Effector memory CD4-positive, alpha-beta T cell (primary cell): ENCODE measurements around the gene PTPRN2.

ENCODE experiments used
- DNase-seq, 3 donors: peaks; one replicate each; pipeline ENCODE4 v3.0.0-alpha.2; 2020
- H3K27ac ChIP-seq: 2 replicates; pipeline ENCODE4 v1.7.0; 2013; ENCODE audit warnings: mild to moderate bottlenecking, low read length, moderate library complexity; ENCODE audit not compliant: insufficient read depth, poor library complexity, severe bottlenecking
- H3K27me3 ChIP-seq: replicated peaks from 2 replicates; pipeline ENCODE4 v1.7.0; 2013; ENCODE audit warnings: mild to moderate bottlenecking, low read length; ENCODE audit not compliant: insufficient read depth, control insufficient read depth, poor library complexity, severe bottlenecking
- H3K36me3 ChIP-seq: 2 replicates; pipeline ENCODE4 v1.7.0; 2013; ENCODE audit warnings: mild to moderate bottlenecking, low read length, moderate library complexity; ENCODE audit not compliant: control insufficient read depth, insufficient read depth
- H3K4me1 ChIP-seq: 2 replicates; pipeline ENCODE4 v1.7.0; 2013; ENCODE audit warnings: low read length, mild to moderate bottlenecking; ENCODE audit not compliant: control insufficient read depth, insufficient read depth, poor library complexity, severe bottlenecking
- H3K4me3 ChIP-seq: 2 replicates; pipeline ENCODE4 v1.7.0; 2013; ENCODE audit warnings: low read length, low read depth, mild to moderate bottlenecking; ENCODE audit not compliant: insufficient read depth, poor library complexity, severe bottlenecking
- H3K9me3 ChIP-seq: 2 replicates; pipeline ENCODE4 v1.7.0; 2013; ENCODE audit warnings: mild to moderate bottlenecking, low read length, moderate library complexity; ENCODE audit not compliant: control insufficient read depth

The PTPRN2 gene

DNA sequence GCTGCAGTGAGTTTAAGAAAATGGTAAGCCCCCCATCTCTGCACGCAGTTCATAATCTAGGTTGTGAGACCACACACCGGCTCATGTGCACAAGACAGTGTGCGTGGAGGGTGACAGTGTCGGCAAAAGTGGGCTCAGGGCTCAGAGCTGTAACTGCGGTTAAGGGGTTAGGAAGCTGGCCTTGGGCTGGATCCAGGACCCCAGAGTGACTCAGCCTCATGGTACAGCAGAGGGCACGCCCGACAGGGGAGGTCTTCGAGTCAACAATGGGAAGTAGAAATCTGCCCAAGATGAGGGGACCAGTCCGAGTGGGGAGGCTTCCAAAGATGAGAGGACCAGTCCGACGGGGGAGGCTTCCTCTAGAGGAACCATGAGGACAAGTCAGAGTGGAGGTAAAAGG, 813.1 kb downstream of the PTPRN2 start:
- H3K4me1 ChIP-seq: no peaks in the 10 kb centered on the region
- H3K9me3 ChIP-seq: no peaks in the 10 kb centered on the region
- no peaks in the 10 kb centered on the region for H3K36me3 ChIP-seq
- H3K27me3 ChIP-seq: no peaks in the 10 kb centered on the region
- DNase-seq: no peak
- no peak overlapping the region for H3K27ac ChIP-seq
- H3K4me3 ChIP-seq: no peak overlapping the region

DNA sequence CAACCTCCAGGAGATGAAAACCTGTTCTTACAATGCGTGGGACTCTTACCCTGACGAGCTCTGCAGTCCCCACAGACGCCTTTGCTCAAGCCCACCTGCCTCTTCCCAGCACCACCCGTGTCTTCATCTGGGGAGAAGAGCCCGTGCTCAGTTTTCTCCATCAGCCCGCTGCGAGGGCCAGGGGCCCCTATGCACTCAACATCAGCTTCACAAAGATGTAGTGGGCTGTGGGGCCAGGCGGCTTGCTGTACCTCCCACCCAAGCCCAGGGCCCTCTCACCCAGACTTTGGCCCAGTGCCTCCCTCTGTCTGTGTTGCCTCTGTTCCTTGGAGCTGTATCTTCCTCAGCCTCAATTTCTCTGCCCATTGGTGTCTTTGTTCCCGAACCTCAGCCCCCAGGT, 814.3 kb downstream of the PTPRN2 start:
- Histone ChIP-seq H3K36me3 (no peaks in the 10 kb centered on the region), H3K9me3 (no peaks in the 10 kb centered on the region)
- no peak for DNase-seq

DNA sequence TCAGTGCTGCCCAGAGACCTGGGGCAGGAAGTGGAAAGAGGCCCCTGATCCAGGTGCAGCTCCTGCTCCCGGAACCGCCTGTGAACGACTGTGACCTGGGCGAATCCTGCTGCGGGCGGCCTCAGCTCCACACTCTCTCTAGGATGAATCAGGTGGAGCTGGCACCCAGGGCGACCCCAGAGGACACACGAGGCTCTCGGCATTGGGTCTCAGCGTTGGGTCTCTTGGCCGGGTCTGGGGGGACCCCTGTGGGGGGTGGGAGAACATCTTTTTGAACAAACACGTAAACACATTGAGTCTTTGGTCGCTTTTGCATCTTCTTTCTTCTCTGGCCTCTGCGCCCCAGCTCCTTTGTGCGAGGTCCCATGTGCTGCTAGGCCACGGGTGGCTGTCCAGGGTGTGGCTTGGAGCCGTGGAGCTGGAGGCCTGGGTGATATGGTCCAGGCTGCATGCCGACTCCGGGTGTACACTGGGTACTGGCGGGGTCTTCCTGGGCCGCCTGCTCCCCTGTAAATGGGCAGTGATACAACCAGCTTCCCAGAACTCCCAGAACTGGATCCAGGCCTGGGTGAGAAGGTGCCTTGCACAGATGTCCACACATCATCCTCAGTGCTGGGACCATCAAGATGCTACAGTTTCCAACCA, 815.0 kb downstream of the PTPRN2 start:
- Histone ChIP-seq H3K4me1 (no peaks in the 10 kb centered on the region), H3K27me3 (no peaks in the 10 kb centered on the region), H3K27ac (no peak overlapping the region), H3K36me3 (no peaks in the 10 kb centered on the region), H3K4me3 (no peak overlapping the region), H3K9me3 (no peaks in the 10 kb centered on the region)
- DNase-seq: no peak

More for the DNA sequence above, 814.3 kb downstream of the PTPRN2 start:
- no peak overlapping the region for H3K4me3 ChIP-seq
- no peak overlapping the region for H3K27ac ChIP-seq
- H3K4me1 ChIP-seq: no peaks in the 10 kb centered on the region
- H3K27me3 ChIP-seq: no peaks in the 10 kb centered on the region

DNA sequence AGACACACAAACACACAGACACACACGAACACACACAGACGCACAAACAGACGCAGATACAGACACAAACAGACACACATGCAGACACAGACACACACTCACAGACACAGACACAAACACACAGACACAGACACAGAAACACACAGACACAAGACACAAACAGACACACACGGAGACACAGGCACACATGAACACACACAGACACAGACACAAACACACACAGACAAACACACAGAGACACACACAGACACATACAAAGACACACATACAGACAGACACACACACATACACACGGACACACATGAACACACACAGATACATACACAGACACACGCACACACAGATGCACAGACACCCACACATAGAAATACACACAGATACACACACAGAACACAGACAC, 815.9 kb downstream of the PTPRN2 start:
- Histone ChIP-seq H3K4me1 (no peaks in the 10 kb centered on the region), H3K36me3 (no peaks in the 10 kb centered on the region), H3K27ac (no peak overlapping the region), H3K4me3 (no peak overlapping the region), H3K27me3 (no peaks in the 10 kb centered on the region), H3K9me3 (no peaks in the 10 kb centered on the region)
- no peak for DNase-seq

DNA sequence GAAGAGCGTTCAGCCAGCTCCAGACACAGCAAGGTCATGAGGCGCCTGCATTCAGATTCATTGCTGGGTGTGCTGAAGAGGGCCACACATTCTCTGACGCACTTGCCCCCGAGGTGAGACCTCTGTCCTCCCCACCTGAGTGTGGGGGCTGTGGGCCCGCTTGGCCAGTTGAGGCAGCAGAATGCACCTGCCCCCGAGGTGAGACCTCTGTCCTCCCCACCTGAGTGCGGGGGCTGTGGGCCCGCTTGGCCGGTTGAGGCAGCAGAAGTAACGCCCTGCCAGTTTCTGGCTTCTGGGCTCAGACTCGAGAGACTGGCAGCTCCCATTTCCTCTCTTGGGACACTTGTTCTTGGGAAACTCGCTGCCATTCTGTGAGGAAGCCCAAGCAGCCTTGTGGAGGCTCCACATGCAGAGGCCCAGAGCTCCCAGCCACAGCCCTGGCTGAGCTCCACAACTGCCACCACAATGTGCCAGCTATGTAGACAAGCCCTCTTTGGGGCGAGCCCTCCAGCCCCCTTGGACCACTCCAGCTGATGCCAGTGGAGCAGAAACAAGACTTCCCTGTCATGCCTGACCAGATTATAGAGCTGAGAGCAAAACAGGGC, 816.8 kb downstream of the PTPRN2 start:
- H3K4me1 ChIP-seq: no peaks in the 10 kb centered on the region
- H3K27me3 ChIP-seq: no peaks in the 10 kb centered on the region
- H3K36me3 ChIP-seq: no peaks in the 10 kb centered on the region
- H3K27ac ChIP-seq: no peak overlapping the region
- no peaks in the 10 kb centered on the region for H3K9me3 ChIP-seq
- H3K4me3 ChIP-seq: no peak overlapping the region
- DNase-seq: no peak

DNA sequence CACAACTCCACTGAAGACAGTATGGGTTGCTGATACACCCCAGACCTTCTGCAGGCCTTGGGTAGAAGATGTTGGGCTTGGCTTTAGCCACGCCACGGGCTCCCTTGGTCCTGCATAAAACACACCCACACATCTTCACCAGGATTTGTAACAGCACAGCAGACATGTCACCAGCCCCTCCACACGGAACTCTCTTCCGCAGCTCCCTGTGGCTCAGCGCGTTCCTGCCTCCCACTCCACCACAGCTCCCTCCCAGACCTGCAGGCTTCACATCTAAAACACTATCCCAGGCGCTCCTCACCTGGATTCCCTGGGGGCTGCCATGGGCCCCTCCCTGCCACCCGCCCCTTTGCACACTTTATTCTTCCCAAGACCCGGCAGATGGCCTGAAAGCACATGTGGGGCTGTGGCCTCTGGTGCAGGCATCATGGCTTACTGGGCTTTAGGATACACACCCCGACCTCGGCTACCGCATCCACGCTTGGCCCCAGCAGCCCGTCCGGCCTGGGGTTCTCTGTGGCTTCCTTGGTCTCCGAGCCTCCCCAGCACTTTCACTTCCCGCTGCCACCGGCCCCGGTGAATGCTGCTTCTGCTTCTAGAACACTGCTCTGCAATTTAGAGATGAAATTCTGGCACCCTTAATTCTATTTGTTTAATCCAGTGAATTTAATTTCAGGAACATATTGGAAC, 818.0 kb downstream of the PTPRN2 start:
- no peak overlapping the region for H3K27ac ChIP-seq
- H3K4me3 ChIP-seq: no peak overlapping the region
- H3K36me3 ChIP-seq: no peaks in the 10 kb centered on the region
- H3K27me3 ChIP-seq: no peaks in the 10 kb centered on the region
- no peaks in the 10 kb centered on the region for H3K9me3 ChIP-seq
- H3K4me1 ChIP-seq: no peaks in the 10 kb centered on the region
- no peak for DNase-seq

DNA sequence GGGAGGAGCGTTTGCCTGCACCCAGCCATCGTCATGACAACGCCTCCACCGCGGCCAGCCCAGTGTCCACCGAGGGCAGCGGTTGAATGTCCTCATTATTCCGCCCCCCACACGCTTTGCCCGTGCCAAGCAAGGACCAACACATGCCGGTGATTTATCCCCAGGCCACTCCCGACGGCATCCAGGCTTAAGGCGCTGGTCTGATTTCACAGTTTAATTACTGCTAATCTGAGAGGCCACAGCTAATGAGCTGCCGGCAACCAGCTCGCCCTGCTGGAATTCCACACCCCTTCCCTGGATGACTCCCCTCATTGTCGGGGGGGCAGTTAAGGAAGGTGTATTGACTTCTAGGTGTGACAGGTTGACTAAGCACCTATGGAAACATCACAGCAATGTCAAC, 818.5 kb downstream of the PTPRN2 start:
- no peak for DNase-seq
- no peaks in the 10 kb centered on the region for H3K36me3 ChIP-seq

DNA sequence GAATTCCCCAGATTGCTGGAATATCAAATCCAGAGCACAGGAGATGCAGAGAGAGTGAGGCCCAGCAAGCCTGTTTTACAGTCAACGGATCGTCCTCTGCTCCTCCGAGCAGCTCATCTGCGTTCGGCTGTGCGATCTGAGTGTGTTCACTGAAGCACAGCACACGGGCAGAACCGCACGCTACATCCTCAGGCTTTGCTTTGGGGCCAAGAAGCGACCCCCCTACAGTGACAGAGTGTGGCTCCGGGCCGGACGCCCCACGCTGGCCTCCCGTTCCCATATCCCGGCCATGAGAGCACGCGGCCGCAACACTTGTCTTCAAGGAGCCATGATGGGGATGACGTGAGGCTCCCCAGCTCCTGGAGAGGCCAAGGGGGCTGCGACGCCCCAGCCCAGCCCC, 819.4 kb downstream of the PTPRN2 start:
- DNase-seq: no peak
- H3K27ac ChIP-seq: no peak overlapping the region

More for the DNA sequence above, 818.5 kb downstream of the PTPRN2 start:
- no peaks in the 10 kb centered on the region for H3K9me3 ChIP-seq
- no peaks in the 10 kb centered on the region for H3K27me3 ChIP-seq
- no peaks in the 10 kb centered on the region for H3K4me1 ChIP-seq
- H3K4me3 ChIP-seq: no peak overlapping the region
- no peak overlapping the region for H3K27ac ChIP-seq

DNA sequence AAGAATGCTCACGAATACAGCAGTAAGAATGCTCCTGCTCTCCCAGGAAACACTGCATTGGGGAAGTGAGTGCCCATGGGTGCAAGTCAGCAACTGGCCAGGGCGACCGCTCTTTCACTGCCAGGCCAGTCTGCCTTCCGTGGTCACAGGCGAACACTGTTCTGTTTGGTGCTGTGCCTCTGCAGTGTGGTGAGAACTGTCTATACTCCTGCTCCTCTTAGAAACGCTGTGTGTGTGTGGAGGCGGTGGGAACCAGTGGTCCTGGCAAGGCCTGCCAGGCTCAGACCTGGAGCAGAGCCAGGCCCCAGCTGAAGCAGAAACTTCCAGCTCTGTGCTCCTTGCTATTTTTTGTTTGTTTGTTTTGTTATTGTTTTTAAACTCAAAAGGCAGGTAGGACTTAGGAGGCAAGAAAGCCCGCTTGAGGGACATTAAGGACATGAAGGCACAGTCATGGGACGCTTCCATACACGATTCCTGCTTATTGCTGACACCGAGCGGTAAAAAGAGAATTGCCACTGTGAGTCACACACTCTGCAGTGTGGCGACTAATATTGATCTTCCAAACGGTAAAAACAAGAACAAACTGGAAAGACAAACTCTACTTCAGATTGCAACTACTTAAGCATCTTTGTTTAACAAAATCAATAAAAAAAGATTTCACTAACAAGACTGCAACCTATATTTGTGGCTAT, 820.0 kb downstream of the PTPRN2 start:
- Histone ChIP-seq H3K4me1 (no peaks in the 10 kb centered on the region), H3K27ac (no peak overlapping the region), H3K4me3 (no peak overlapping the region), H3K27me3 (no peaks in the 10 kb centered on the region), H3K9me3 (no peaks in the 10 kb centered on the region), H3K36me3 (no peaks in the 10 kb centered on the region)
- DNase-seq: no peak

More for the DNA sequence above, 819.4 kb downstream of the PTPRN2 start:
- no peak overlapping the region for H3K4me3 ChIP-seq
- H3K9me3 ChIP-seq: no peaks in the 10 kb centered on the region
- H3K36me3 ChIP-seq: no peaks in the 10 kb centered on the region
- H3K27me3 ChIP-seq: no peaks in the 10 kb centered on the region
- H3K4me1 ChIP-seq: no peaks in the 10 kb centered on the region

DNA sequence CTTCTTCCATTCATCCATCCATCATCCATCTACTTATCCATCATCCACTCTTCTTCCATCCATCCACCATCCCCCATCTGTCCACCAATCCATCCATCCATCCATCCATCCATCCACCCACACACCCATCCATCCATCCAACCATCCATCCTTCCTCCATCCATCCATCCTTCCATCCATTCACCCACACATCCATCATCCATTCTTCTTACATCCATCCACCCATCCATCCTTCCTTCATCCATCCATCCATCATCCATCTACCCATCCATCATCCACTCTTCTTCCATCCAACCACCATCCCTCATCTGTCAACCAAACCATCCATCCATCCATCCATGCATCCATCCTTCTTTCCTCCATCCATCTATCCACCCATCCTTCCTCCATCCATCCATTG, 821.5 kb downstream of the PTPRN2 start:
- Histone ChIP-seq H3K4me3 (no peak overlapping the region), H3K4me1 (no peaks in the 10 kb centered on the region), H3K36me3 (no peaks in the 10 kb centered on the region), H3K9me3 (no peaks in the 10 kb centered on the region), H3K27ac (no peak overlapping the region), H3K27me3 (no peaks in the 10 kb centered on the region)
- no peak for DNase-seq
